Activated T-cell treated with anti-CD3 and anti-CD28 coated beads, Interleukin-2, amount 50 U/mL, for 4 hours (primary cell): Measurements from ENCODE around the gene ALX1. TPM values are rescaled to one million over a fixed set of nuclear protein-coding genes. Genes with fewer than 3 reads are reported as not detected.

Experiments
- ATAC-seq, 2 donors: fragments of 200-7000 bp; cut with Tn5 transposase; one replicate each; pipeline ENCODE4 v1.10.0; 2021
- DNase-seq: peaks from one replicate; pipeline ENCODE4 v3.0.0-alpha.2; 2020
- H3K27me3 Mint-ChIP-seq: one replicate; pipeline ENCODE4 v1.8.0; 2021; ENCODE audit warnings: low read depth, mixed read lengths
- H3K36me3 Mint-ChIP-seq: one replicate; pipeline ENCODE4 v1.8.0; 2022; ENCODE audit warnings: mixed read lengths; ENCODE audit not compliant: insufficient read depth
- H3K4me1 Mint-ChIP-seq: one replicate; pipeline ENCODE4 v1.8.0; 2021; ENCODE audit warnings: low read depth, mixed read lengths
- H3K4me3 Mint-ChIP-seq: one replicate; pipeline ENCODE4 v1.8.0; 2021; ENCODE audit warnings: mild to moderate bottlenecking, moderate library complexity, mixed read lengths
- H3K9me3 Mint-ChIP-seq: one replicate; pipeline ENCODE4 v1.8.0; 2021; ENCODE audit warnings: mixed read lengths
- total RNA-seq, 3 donors: library from RNA; stranded (reverse); gene quantifications; one replicate each; pipeline ENCODE4 v1.2.1, GENCODE V29; 2021

Gene ALX1
- total RNA-seq = not detected

- Mint-ChIP-seq H3K36me3 (no peaks in the 10 kb centered on the region), H3K4me1 (peaks cover 8% of the 10 kb centered on the region), H3K9me3 (no peaks in the 10 kb centered on the region), H3K27me3 (peaks cover 50% of the 10 kb centered on the region), H3K4me3 (peak within 1 kb of the TSS; percentile 35)
- no peak for DNase-seq
- ATAC-seq = no peak
Observed at GRCh38 chr12:85280165-85280983, at the start of gene ALX1. Gene ALX1, plus strand, starts transcription at chr12:85280220. Its CDS starts 42 bp downstream, at chr12:85280262.

DNA sequence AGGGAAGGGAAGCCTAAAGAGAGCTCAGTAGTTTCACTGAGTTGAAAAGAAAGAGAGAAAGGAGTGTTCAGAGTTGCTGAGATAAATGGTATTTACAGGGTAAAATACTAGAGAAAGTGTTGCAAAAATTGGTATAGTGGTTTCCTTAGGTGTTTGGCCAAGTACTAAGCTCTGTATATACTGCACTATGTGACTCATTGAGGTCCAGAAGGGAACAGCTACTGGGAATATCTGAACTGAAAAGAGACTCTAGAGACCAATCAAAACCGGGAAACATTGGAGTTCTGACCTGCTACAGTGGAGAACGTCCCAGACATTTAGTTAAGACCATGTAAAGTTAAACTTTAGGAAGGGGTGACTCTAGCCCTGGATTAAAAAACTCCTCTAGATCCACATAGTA, 42.7 kb upstream of the ALX1 start:
- ATAC-seq (no peak), DNase-seq (no peak)
- no peak overlapping the region for H3K4me3 Mint-ChIP-seq
- no peaks in the 10 kb centered on the region for H3K27me3 Mint-ChIP-seq
- H3K36me3 Mint-ChIP-seq = no peaks in the 10 kb centered on the region
- H3K9me3 Mint-ChIP-seq = peaks cover 4% of the 10 kb centered on the region
- H3K4me1 Mint-ChIP-seq = no peaks in the 10 kb centered on the region

DNA sequence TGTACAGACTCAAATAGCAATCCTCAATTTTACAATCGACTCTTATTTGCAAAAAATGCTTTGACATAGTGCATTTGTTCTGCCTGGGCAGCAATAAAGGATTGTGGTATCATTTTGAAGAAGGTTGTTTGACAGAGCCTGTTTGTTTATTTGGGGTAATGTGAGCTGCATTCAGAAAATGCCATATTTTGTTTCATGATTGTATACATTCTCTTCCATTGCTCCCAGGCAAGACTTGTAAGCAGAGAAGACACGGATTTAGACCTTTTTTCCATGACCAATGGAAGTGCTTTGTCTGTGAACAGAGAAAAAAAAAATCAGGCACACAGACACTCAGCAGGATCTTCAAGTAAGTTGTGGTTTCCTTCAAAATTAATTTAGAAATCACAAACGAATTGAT, 35.5 kb upstream of the ALX1 start:
- Mint-ChIP-seq H3K4me3 (no peak overlapping the region), H3K36me3 (no peaks in the 10 kb centered on the region), H3K4me1 (no peaks in the 10 kb centered on the region), H3K27me3 (no peaks in the 10 kb centered on the region), H3K9me3 (peaks cover 3% of the 10 kb centered on the region)
- ATAC-seq (no peak), DNase-seq (no peak)

GRCh38 chr12:85253853-85254252, 26.2 kb upstream of the ALX1 start:
- Mint-ChIP-seq H3K4me1 (no peaks in the 10 kb centered on the region), H3K36me3 (no peaks in the 10 kb centered on the region), H3K27me3 (no peaks in the 10 kb centered on the region), H3K9me3 (no peaks in the 10 kb centered on the region), H3K4me3 (no peak overlapping the region)
- ATAC-seq = no peak
- DNase-seq = no peak

- H3K36me3 Mint-ChIP-seq = no peaks in the 10 kb centered on the region
- ATAC-seq (no peak), DNase-seq (no peak)
- H3K4me1 Mint-ChIP-seq = no peaks in the 10 kb centered on the region
- peaks cover 3% of the 10 kb centered on the region for H3K9me3 Mint-ChIP-seq
- no peaks in the 10 kb centered on the region for H3K27me3 Mint-ChIP-seq
- H3K4me3 Mint-ChIP-seq = no peak overlapping the region
Observed at GRCh38 chr12:85257671-85258070, 22.3 kb upstream of the ALX1 start.

DNA sequence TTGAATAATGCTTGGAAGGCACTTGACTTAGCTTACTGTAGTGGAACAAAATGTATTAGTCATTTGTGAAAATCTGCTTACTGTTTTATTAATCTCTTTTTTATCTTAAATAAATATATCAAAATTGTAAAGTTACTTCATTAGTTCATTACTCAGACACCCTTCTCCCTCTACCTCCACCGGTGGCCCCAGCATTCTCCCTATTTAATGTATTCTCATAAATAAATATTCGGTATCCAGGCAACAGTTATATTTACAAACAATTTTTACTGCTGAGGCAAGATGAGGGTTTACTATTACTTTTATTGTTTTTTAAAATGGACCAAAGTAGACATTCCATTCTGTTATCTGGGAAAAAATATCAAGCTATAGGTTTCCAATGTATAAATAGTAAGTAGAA, 19.6 kb upstream of the ALX1 start:
- Mint-ChIP-seq H3K4me3 (no peak overlapping the region), H3K27me3 (no peaks in the 10 kb centered on the region), H3K36me3 (no peaks in the 10 kb centered on the region), H3K9me3 (peaks cover 3% of the 10 kb centered on the region), H3K4me1 (no peaks in the 10 kb centered on the region)
- ATAC-seq (no peak), DNase-seq (no peak)

DNA sequence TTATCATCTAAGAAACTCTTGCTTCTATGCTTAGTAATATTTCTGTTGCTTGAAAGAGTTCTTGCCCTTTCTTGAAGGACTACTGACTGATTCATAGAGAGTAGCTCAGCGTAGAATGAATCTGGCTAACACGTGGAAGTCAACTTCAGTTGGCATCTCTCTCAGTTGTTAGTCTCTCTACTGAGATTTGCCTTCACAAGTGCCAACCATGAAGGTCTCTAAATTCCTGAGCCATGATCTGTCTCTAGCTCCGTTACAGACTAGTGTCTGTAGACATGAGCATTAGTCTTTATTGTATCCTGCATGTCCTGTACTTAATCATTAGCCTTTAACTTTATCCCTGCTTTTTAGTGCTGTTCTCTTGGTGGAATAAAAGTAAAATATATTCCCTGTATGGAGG, 19.1 kb upstream of the ALX1 start:
- no peak for ATAC-seq
- peaks cover 3% of the 10 kb centered on the region for H3K9me3 Mint-ChIP-seq
- H3K4me3 Mint-ChIP-seq = no peak overlapping the region

GRCh38 chr12:85266356-85266755, 13.7 kb upstream of the ALX1 start:
- Mint-ChIP-seq H3K4me1 (no peaks in the 10 kb centered on the region), H3K27me3 (peaks cover 2% of the 10 kb centered on the region), H3K9me3 (peaks cover 3% of the 10 kb centered on the region), H3K4me3 (no peak overlapping the region), H3K36me3 (no peaks in the 10 kb centered on the region)
- ATAC-seq = no peak
- DNase-seq = no peak

More for the DNA sequence above, 19.1 kb upstream of the ALX1 start:
- Mint-ChIP-seq H3K36me3 (no peaks in the 10 kb centered on the region), H3K27me3 (no peaks in the 10 kb centered on the region), H3K4me1 (no peaks in the 10 kb centered on the region)
- no peak for DNase-seq

DNA sequence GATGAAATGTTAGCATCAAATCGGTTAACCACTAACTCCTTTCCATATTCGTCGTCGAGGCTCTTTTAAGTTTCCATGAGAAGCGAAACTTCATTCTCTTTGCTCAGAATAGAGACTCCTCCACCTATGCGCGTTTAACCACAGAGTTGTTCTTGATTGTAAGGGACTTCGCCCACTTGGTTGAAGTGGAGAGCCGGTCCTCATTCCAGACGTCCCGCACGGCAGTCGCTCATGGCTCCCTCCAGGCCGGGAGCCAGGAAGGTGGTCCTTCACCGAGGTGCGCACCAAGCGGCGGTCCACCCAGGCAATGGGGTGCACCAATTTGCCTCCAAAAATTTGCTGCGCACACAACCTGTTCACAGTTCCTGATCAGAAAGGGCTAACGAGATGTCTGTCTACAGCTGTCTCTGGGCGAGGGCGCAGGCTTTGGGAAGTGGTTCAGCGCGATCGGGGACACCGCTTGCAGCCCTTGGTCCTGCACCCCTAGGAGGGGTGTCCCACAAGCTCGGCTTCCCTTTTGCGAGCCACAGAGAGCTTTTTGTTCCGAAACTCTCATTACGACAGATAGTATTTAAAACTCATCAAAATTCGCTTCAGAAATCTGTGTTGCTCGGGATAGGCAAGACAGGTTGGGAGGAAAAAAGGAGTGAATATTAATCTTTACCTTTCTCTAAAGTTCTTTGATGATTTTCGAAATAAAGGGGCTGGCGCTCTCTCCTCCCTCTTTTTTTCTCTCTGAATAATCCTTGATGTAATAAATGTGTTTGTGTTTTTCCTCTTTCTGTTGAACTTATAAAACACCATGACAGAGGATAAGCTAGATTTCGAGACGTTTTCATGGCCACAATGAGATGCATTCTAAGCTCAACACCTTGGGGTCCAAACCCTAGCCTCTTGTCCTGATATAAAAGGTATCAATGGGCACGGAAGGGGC, 6.4 kb upstream of the ALX1 start:
- H3K27me3 Mint-ChIP-seq = peaks cover 36% of the 10 kb centered on the region
- DNase-seq (no peak), ATAC-seq (no peak)
- H3K4me1 Mint-ChIP-seq = no peaks in the 10 kb centered on the region
- no peaks in the 10 kb centered on the region for H3K36me3 Mint-ChIP-seq
- H3K4me3 Mint-ChIP-seq = no peak overlapping the region
- H3K9me3 Mint-ChIP-seq = no peaks in the 10 kb centered on the region

DNA sequence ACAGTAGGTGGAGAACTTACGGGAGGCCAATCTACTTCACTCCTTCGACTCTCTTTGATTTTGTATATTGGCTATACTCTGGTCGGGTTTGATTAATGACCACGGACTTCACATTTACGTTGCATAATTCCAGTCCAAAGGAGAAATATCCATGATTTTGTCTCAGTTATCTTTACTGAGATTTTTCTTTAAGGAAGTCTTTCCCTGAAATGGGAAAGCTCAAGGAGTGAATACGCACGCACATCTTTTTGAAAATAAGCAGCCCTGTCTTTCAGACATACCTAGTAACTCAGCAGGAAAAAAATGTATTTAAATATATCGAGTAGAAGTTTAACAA, 5.7 kb upstream of the ALX1 start:
- Mint-ChIP-seq H3K27me3 (peaks cover 41% of the 10 kb centered on the region), H3K9me3 (no peaks in the 10 kb centered on the region), H3K4me3 (no peak overlapping the region), H3K4me1 (no peaks in the 10 kb centered on the region), H3K36me3 (no peaks in the 10 kb centered on the region)
- DNase-seq (no peak), ATAC-seq (no peak)

DNA sequence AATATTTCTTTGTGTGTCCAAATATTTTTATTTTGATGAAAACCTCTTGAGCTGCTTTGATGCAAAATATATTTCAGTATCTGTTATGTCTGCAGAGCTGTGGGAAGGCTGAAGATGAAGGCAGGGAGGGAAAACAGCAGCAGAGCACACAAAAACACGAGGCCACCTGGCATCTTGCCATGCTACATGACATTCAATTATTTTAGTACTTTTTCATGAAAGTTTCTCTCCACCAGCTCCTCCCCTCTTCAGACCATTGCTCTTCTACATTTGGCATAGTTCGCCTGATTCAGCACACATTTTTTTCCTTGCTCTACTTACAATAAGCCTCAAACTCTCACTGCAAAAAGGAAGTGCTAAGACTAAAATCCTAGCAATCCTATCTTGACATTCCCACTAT, 4.6 kb upstream of the ALX1 start:
- H3K4me3 Mint-ChIP-seq = no peak overlapping the region
- H3K9me3 Mint-ChIP-seq = no peaks in the 10 kb centered on the region
- H3K27me3 Mint-ChIP-seq = peaks cover 50% of the 10 kb centered on the region
- H3K4me1 Mint-ChIP-seq = peaks cover 2% of the 10 kb centered on the region
- DNase-seq (no peak), ATAC-seq (no peak)
- no peaks in the 10 kb centered on the region for H3K36me3 Mint-ChIP-seq

DNA sequence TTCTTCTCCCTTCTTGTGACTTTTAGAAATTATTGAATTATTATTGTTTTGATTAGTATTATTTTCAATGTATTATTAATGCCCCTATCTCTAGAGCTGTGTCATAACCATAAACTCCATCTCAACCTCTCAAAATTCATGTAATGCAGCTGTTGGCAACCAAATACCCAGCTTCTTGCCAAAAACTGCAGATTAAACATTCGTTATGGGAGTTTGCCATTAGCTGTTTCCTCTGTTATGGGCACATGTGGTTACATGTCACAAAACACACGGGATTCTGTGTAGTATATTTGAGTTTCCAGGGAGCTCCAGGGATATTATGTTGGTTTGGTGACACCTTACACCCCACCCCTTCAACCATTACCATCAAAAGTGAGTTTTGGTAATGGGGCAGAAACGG, 2.8 kb upstream of the ALX1 start:
- ATAC-seq = no peak
- peaks cover 8% of the 10 kb centered on the region for H3K4me1 Mint-ChIP-seq
- H3K27me3 Mint-ChIP-seq = peaks cover 60% of the 10 kb centered on the region
- H3K4me3 Mint-ChIP-seq = no peak overlapping the region
- no peaks in the 10 kb centered on the region for H3K36me3 Mint-ChIP-seq
- no peak for DNase-seq
- H3K9me3 Mint-ChIP-seq = no peaks in the 10 kb centered on the region

DNA sequence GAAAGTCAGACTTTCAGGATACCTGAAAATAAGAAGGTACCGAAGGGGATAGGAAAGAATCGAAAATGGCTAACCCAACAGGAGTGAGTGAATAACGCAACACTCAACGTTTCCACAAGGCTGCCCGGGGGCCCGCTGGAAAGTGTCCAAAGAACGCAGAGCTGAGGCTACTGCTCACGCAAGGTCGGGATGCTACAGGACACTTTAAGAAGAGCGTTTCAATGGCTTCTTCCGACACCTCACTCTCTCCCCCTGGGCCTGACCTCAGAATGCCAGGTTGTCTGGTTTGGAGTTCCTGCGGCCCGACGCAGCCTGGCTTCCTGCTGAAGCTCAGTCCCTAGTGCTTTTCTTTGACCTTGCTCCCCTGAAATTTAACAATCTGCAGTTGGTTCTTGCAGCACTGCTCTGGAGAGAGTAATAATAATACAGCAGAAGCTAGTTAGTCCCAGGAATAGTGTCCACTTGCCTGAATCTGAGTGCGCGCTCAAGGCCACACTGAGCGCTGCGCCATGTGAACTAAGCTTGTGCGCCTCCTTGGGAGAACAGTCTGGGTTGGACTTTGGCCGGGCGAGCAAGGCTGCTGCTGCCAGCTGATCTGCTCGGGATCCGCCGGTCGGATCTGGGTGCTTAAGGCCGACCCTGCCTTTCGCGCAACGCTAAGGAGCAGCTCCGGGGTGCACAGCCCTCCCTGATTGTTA, 2.0 kb upstream of the ALX1 start:
- ATAC-seq (no peak), DNase-seq (no peak)
- Mint-ChIP-seq H3K36me3 (no peaks in the 10 kb centered on the region), H3K27me3 (peaks cover 55% of the 10 kb centered on the region), H3K4me3 (no peak overlapping the region), H3K4me1 (peaks cover 8% of the 10 kb centered on the region), H3K9me3 (no peaks in the 10 kb centered on the region)

DNA sequence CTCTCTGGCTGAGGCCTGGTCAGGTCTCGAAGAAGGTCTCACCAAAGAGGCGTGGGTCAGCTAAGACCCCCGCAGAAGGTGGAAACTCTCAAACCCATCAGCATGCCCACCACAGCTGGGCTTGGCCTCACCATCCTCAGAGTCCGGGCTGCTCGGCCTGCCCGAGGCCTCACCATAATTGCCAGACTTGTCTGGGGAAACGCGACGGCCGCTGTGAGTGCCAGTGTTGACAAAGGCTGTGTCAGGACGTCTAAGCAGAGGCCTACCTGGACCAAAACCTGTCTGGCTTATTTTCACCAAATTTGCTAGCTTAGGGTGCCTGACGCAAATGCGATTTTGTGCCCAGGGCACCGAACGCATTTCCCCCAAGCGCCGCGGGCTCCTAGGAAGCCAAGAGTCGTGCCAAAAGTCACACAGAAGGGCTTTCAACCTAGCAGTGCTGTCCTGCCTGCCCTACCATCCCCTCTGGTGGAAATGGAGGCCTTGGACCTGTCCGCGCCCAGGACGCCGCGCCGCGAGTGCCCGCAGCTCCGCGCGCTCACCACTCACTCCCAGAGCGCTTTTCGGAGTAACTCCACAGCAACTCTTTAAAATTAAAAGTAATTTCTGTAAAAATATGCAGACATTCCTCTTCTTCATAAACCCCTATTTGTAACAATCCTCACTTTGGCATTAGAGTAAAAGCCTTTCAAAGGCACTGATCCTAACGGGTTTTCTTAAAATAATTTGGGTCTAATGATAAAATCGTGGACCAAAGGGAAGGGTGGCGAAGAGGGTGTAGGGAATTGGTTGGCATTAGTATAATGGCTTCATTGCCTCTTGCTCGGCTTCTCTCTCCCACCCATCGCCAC, 1.2 kb upstream of the ALX1 start:
- DNase-seq (no peak), ATAC-seq (no peak)
- no peaks in the 10 kb centered on the region for H3K9me3 Mint-ChIP-seq
- H3K36me3 Mint-ChIP-seq = no peaks in the 10 kb centered on the region
- H3K4me3 Mint-ChIP-seq = no peak overlapping the region
- peaks cover 56% of the 10 kb centered on the region for H3K27me3 Mint-ChIP-seq
- peaks cover 8% of the 10 kb centered on the region for H3K4me1 Mint-ChIP-seq
